GM12891 (cell line): ENCODE results near the gene FASTKD2.

ENCODE experiments used
- POLR2A ChIP-seq: IDR thresholded peaks from 2 replicates; pipeline ENCODE4 v1.6.1; 2011; ENCODE audit warnings: low read depth, low read length, control low read depth
- POLR2AphosphoS5 ChIP-seq: IDR thresholded peaks from 2 replicates; pipeline ENCODE4 v1.6.1; 2011; ENCODE audit warnings: low read depth, low read length, control low read depth
- SPI1 ChIP-seq: IDR thresholded peaks from 2 replicates; pipeline ENCODE4 v1.6.1; 2011; ENCODE audit warnings: low read depth, low read length, control low read depth

DNA sequence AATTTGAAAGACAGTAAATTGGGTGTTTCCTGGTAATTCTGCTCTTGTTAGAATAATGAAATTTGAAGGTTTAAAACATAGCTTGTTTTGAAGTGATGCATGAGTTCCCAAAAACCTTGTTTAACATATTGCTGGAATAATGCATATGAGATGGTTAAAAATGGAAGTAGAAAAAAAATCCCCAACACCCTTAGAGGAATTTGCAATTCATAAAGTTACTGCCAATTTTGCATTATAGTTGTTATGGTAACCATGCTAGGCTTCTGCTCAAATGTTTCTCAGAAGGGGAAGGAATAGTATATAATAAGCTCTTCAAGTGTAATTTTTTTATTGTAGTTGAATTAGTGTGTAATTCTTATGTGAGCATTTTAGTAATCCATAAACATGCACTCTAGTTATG lies 49.1 kb downstream of the FASTKD2 start:
- TF ChIP-seq POLR2AphosphoS5, result no peak
- TF ChIP-seq POLR2A, result no peak
- TF ChIP-seq SPI1, result no peak
